GM18526 (cell line): ENCODE measurements around the gene STAG1.

Source experiments
- POLR2A ChIP-seq: IDR thresholded peaks from 3 replicates; pipeline ENCODE4 v1.6.1; 2011; ENCODE audit not compliant: insufficient read length; ENCODE audit errors: extremely low read depth

STAG1 gene

GRCh38 chr3:136294176-136294575 lies 458.0 kb downstream of the STAG1 start:
- no peak for TF ChIP-seq POLR2A

- TF ChIP-seq POLR2A = no peak
Observed at GRCh38 chr3:136293279-136293678, 458.9 kb downstream of the STAG1 start.

GRCh38 chr3:136292500-136292899 lies 459.7 kb downstream of the STAG1 start:
- no peak for TF ChIP-seq POLR2A

- TF ChIP-seq POLR2A = no peak
Observed at GRCh38 chr3:136291302-136291701, 460.9 kb downstream of the STAG1 start.
